GM19025 (cell line): ENCODE results near the gene DEFB114.
"Not testable (repeated sequence)": the region's sequence is repeated elsewhere in the genome, so short reads cannot be mapped to it uniquely, and the experiment has no call there.

Source experiments
- ATAC-seq: cut with Tn5 transposase; IDR thresholded peaks from one replicate; pipeline ENCODE4 v1.9.1; 2021; ENCODE audit warnings: mild to moderate bottlenecking, low read depth, moderate library complexity; ENCODE audit not compliant: unreplicated experiment

Gene DEFB114

GRCh38 chr6:49964064-49964463 is at the start of gene DEFB114:
TSS of gene DEFB114 (minus strand) at chr6:49964164. CDS start at chr6:49964105, 59 bp downstream.
- no peak for ATAC-seq

GRCh38 chr6:50007819-50008218 is 43.9 kb upstream of the DEFB114 start:
- ATAC-seq, result no peak

- ATAC-seq, result no peak
Measured at GRCh38 chr6:50003139-50003538, 39.2 kb upstream of the DEFB114 start.

- ATAC-seq, result no peak
Measured at GRCh38 chr6:49995278-49995677, 31.3 kb upstream of the DEFB114 start.

GRCh38 chr6:49988900-49989299 is 24.9 kb upstream of the DEFB114 start:
- no peak for ATAC-seq

- ATAC-seq, result no peak
Measured at GRCh38 chr6:49987749-49988148, 23.8 kb upstream of the DEFB114 start.

GRCh38 chr6:49986551-49986950 is 22.6 kb upstream of the DEFB114 start:
- ATAC-seq, result no peak

- ATAC-seq, result no peak
Measured at GRCh38 chr6:49982046-49982445, 18.1 kb upstream of the DEFB114 start.

- ATAC-seq, result no peak
Measured at GRCh38 chr6:49980898-49981297, 16.9 kb upstream of the DEFB114 start.

GRCh38 chr6:49979584-49979983 is 15.6 kb upstream of the DEFB114 start:
- peak; percentile 32 for ATAC-seq

GRCh38 chr6:49978332-49979226 is 14.6 kb upstream of the DEFB114 start:
- ATAC-seq, result peak; percentile 43

- no peak for ATAC-seq
Measured at GRCh38 chr6:49969605-49970004, 5.6 kb upstream of the DEFB114 start, which contains the start of gene DEFB113. TSS of gene DEFB113 (minus strand) at chr6:49969625. CDS start at chr6:49969625, 0 bp downstream.

- ATAC-seq, result no peak
Measured at GRCh38 chr6:49966823-49967222, 2.9 kb upstream of the DEFB114 start.

GRCh38 chr6:49966334-49966733 is 2.4 kb upstream of the DEFB114 start:
- ATAC-seq, result no peak

GRCh38 chr6:49958180-49958579 is 5.8 kb downstream of the DEFB114 start:
- no peak for ATAC-seq

- no peak for ATAC-seq
Measured at GRCh38 chr6:49955847-49956246, 8.1 kb downstream of the DEFB114 start.

- no peak for ATAC-seq
Measured at GRCh38 chr6:49951926-49952325, 12.0 kb downstream of the DEFB114 start.

- no peak for ATAC-seq
Measured at GRCh38 chr6:49950415-49950751, 13.6 kb downstream of the DEFB114 start.

- no peak for ATAC-seq
Measured at GRCh38 chr6:49949062-49949461, 14.9 kb downstream of the DEFB114 start.

GRCh38 chr6:49946835-49947234 is 17.1 kb downstream of the DEFB114 start:
- ATAC-seq, result no peak

GRCh38 chr6:49944068-49944467 is 19.9 kb downstream of the DEFB114 start:
- not testable (repeated sequence) for ATAC-seq

GRCh38 chr6:49939993-49940498 is 23.9 kb downstream of the DEFB114 start:
- no peak for ATAC-seq
